H9 (cell line): ENCODE data around the gene ANKHD1. TPM values are rescaled to one million over a fixed set of nuclear protein-coding genes. Genes with fewer than 3 reads are reported as not detected.

ENCODE experiments used
- DNase-seq: peaks from one replicate; pipeline ENCODE4 v3.0.0-alpha.2; 2017
- H2AFZ ChIP-seq: one replicate; pipeline ENCODE4 v1.6.1; 2013; ENCODE audit warnings: mild to moderate bottlenecking, low read length, control low read depth, moderate library complexity
- H2AK5ac ChIP-seq: 2 replicates; pipeline ENCODE4 v1.6.1; 2013; ENCODE audit warnings: low read length, control low read depth, mixed read lengths; ENCODE audit not compliant: insufficient read length
- H2BK120ac ChIP-seq: one replicate; pipeline ENCODE4 v1.6.1; 2013; ENCODE audit warnings: low read depth, mild to moderate bottlenecking, low read length, control low read depth, inconsistent platforms; ENCODE audit not compliant: poor library complexity, severe bottlenecking
- H2BK12ac ChIP-seq: 2 replicates; pipeline ENCODE4 v1.6.1; 2013; ENCODE audit warnings: low read length, control low read depth, mixed read lengths, low read depth; ENCODE audit not compliant: insufficient read length
- H2BK15ac ChIP-seq: 2 replicates; pipeline ENCODE4 v1.6.1; 2013; ENCODE audit warnings: low read depth, low read length, control low read depth
- H2BK20ac ChIP-seq: one replicate; pipeline ENCODE4 v1.6.1; 2013; ENCODE audit warnings: low read depth, mild to moderate bottlenecking, low read length, control low read depth, inconsistent platforms; ENCODE audit not compliant: poor library complexity, severe bottlenecking
- H2BK5ac ChIP-seq: 2 replicates; pipeline ENCODE4 v1.6.1; 2013; ENCODE audit warnings: low read length, control low read depth, mixed read lengths; ENCODE audit not compliant: insufficient read length
- H3K14ac ChIP-seq: 2 replicates; pipeline ENCODE4 v1.6.1; 2013; ENCODE audit warnings: low read length, control low read depth; ENCODE audit not compliant: insufficient read depth
- H3K18ac ChIP-seq: 2 replicates; pipeline ENCODE4 v1.6.1; 2013; ENCODE audit warnings: low read depth, mild to moderate bottlenecking, mixed read lengths, low read length, control low read depth; ENCODE audit not compliant: insufficient read length
- H3K23ac ChIP-seq: 2 replicates; pipeline ENCODE4 v1.6.1; 2013; ENCODE audit warnings: low read length, control low read depth, mixed read lengths, low read depth; ENCODE audit not compliant: insufficient read length
- H3K23me2 ChIP-seq: 2 replicates; pipeline ENCODE4 v1.6.1; 2013; ENCODE audit warnings: low read depth, mild to moderate bottlenecking, mixed read lengths, low read length, control low read depth; ENCODE audit not compliant: insufficient read length, poor library complexity, severe bottlenecking
- H3K27ac ChIP-seq: 2 replicates; pipeline ENCODE4 v1.5.1; 2013; ENCODE audit warnings: low read length, control low read depth, mixed read lengths, low read depth; ENCODE audit not compliant: insufficient read length
- H3K27me3 ChIP-seq: 2 replicates; pipeline ENCODE4 v1.6.1; 2013; ENCODE audit warnings: low read length, control low read depth, inconsistent platforms; ENCODE audit not compliant: insufficient read depth
- H3K4ac ChIP-seq: 2 replicates; pipeline ENCODE4 v1.6.1; 2013; ENCODE audit warnings: low read depth, mild to moderate bottlenecking, control low read depth, inconsistent platforms, low read length, moderate library complexity
- H3K4me1 ChIP-seq: 2 replicates; pipeline ENCODE4 v1.6.1; 2013; ENCODE audit warnings: low read length, control low read depth, inconsistent platforms; ENCODE audit not compliant: insufficient read depth
- H3K4me2 ChIP-seq: 2 replicates; pipeline ENCODE4 v1.6.1; 2013; ENCODE audit warnings: low read length, control low read depth, mixed read lengths; ENCODE audit not compliant: insufficient read length, insufficient read depth
- H3K56ac ChIP-seq: 2 replicates; pipeline ENCODE4 v1.6.1; 2013; ENCODE audit warnings: low read depth, mild to moderate bottlenecking, mixed read lengths, low read length, control low read depth; ENCODE audit not compliant: insufficient read length
- H3K79me1 ChIP-seq: 2 replicates; pipeline ENCODE4 v1.6.1; 2013; ENCODE audit warnings: low read depth, mild to moderate bottlenecking, moderate library complexity, low read length, control low read depth, inconsistent platforms; ENCODE audit not compliant: insufficient read depth, poor library complexity, severe bottlenecking
- H3K79me2 ChIP-seq: 2 replicates; pipeline ENCODE4 v1.6.1; 2013; ENCODE audit warnings: low read length, control low read depth, inconsistent platforms; ENCODE audit not compliant: insufficient read depth
- H3K9ac ChIP-seq: 2 replicates; pipeline ENCODE4 v1.6.1; 2013; ENCODE audit warnings: low read length, control low read depth, mixed read lengths; ENCODE audit not compliant: insufficient read length; ENCODE audit errors: extremely low read depth
- H3K9me3 ChIP-seq: one replicate; pipeline ENCODE4 v1.6.1; 2013; ENCODE audit warnings: low read depth, low read length, inconsistent platforms; ENCODE audit not compliant: control insufficient read depth
- H3T11ph ChIP-seq: one replicate; pipeline ENCODE4 v1.6.1; 2013; ENCODE audit warnings: mild to moderate bottlenecking, low read length, control low read depth, inconsistent platforms
- H4K20me1 ChIP-seq: one replicate; pipeline ENCODE4 v1.6.1; 2013; ENCODE audit not compliant: control insufficient read depth, insufficient read length, insufficient read depth
- H4K5ac ChIP-seq: 2 replicates; pipeline ENCODE4 v1.6.1; 2013; ENCODE audit warnings: low read depth, mild to moderate bottlenecking, mixed read lengths, low read length, control low read depth; ENCODE audit not compliant: insufficient read length
- H4K8ac ChIP-seq: replicated peaks from 2 replicates; pipeline ENCODE4 v1.6.1; 2013; ENCODE audit warnings: low read length, control low read depth, mixed read lengths, low read depth; ENCODE audit not compliant: insufficient read length
- H4K91ac ChIP-seq: 2 replicates; pipeline ENCODE4 v1.6.1; 2013; ENCODE audit warnings: low read depth, mild to moderate bottlenecking, moderate library complexity, mixed read lengths, low read length, control low read depth; ENCODE audit not compliant: insufficient read length
- H3K27ac Mint-ChIP-seq, 3 experiments: 2 replicates in 2 of 3; 3 replicates in 1 of 3; pipeline ENCODE4 v1.8.0; 2020 to 2021; ENCODE audit warnings: mixed read lengths in 3 of 3, mild to moderate bottlenecking in 1 of 3, moderate library complexity in 1 of 3
- H3K27me3 Mint-ChIP-seq: 2 replicates; pipeline ENCODE4 v1.8.0; 2021; ENCODE audit warnings: low read depth, mild to moderate bottlenecking, moderate library complexity, mixed read lengths
- H3K36me3 Mint-ChIP-seq, 3 experiments: 2 replicates in 2 of 3; 3 replicates in 1 of 3; pipeline ENCODE4 v1.8.0; 2020 to 2021; ENCODE audit warnings: low read depth in 3 of 3, mixed read lengths in 3 of 3; ENCODE audit not compliant: insufficient read depth in 1 of 3
- H3K4me1 Mint-ChIP-seq, 2 experiments: 2 replicates each; pipeline ENCODE4 v1.8.0; 2020; ENCODE audit warnings: mixed read lengths in 2 of 2
- H3K4me3 Mint-ChIP-seq, 2 experiments: 2 replicates in 1 of 2; 3 replicates in 1 of 2; pipeline ENCODE4 v1.8.0; 2020 to 2021; ENCODE audit warnings: mild to moderate bottlenecking in 2 of 2, mixed read lengths in 2 of 2, moderate library complexity in 1 of 2
- H3K9me3 Mint-ChIP-seq, 2 experiments: 2 replicates in 1 of 2; 3 replicates in 1 of 2; pipeline ENCODE4 v1.8.0; 2020; ENCODE audit warnings: mild to moderate bottlenecking in 2 of 2, mixed read lengths in 2 of 2, moderate library complexity in 1 of 2
- CTCF ChIP-seq: fragments of 200-600 bp; sonication (generic); conservative IDR thresholded peaks from 3 replicates; pipeline ENCODE4 v1.8.0; 2021; ENCODE audit warnings: antibody characterized with exemption, mild to moderate bottlenecking
- WGBS: extraction: QIAGEN DNeasy Blood & Tissue Kit; methylation state at CpG from one replicate; pipeline ENCODE4 v1.1.7; 2013; ENCODE audit warnings: missing lambda C conversion rate, low lambda C conversion rate, mixed read lengths; ENCODE audit not compliant: insufficient read length; ENCODE audit errors: extremely low coverage; 5-methylcytosine and 5-hydroxymethylcytosine counted together
- total RNA-seq: library from RNA; stranded (reverse); gene quantifications from 2 replicates; pipeline ENCODE4 v1.2.1, GENCODE V29; 2021

Gene ANKHD1
- total RNA-seq, 1 experiment from 2014 or later: 105 TPM

- H4K91ac ChIP-seq: no peak overlapping the region
- H3K4me2 ChIP-seq: no peak overlapping the region
- WGBS: no CpG with 5 or more reads among the region's 1 CpG
- H4K20me1 ChIP-seq: no peaks in the 10 kb centered on the region
- no peak overlapping the region for H2AK5ac ChIP-seq
- DNase-seq: no peak
- H2BK20ac ChIP-seq: no peak overlapping the region
- H3K56ac ChIP-seq: no peak overlapping the region
- no peak overlapping the region for H2BK120ac ChIP-seq
- H3K79me2 ChIP-seq: no peaks in the 10 kb centered on the region
- H3K4ac ChIP-seq: no peak overlapping the region
- Mint-ChIP-seq H3K4me1 (peaks cover 5 to 6% of the 10 kb centered on the region in 2 experiments; a peak in 3 of 4 replicates), H3K4me3 (no peak overlapping the region), H3K27ac (no peak overlapping the region), H3K9me3 (no peaks in the 10 kb centered on the region), H3K27me3 (no peaks in the 10 kb centered on the region), H3K36me3 (peaks cover 7 to 27% (median 22%) of the 10 kb centered on the region in 3 experiments)
- no peak overlapping the region for H3T11ph ChIP-seq
- H3K27ac ChIP-seq: no peak overlapping the region
- H2BK15ac ChIP-seq: no peak overlapping the region
- H3K79me1 ChIP-seq: no peaks in the 10 kb centered on the region
- H2BK12ac ChIP-seq: no peak overlapping the region
- no peaks in the 10 kb centered on the region for H3K23me2 ChIP-seq
- H3K9ac ChIP-seq: no peak overlapping the region
- H4K8ac ChIP-seq: no peak overlapping the region
- no peak overlapping the region for H2BK5ac ChIP-seq
- no peak overlapping the region for H3K23ac ChIP-seq
- H2AFZ ChIP-seq: no peak overlapping the region
- no peak for TF ChIP-seq CTCF
- no peak overlapping the region for H4K5ac ChIP-seq
- no peak overlapping the region for H3K14ac ChIP-seq
- H3K4me1 ChIP-seq: 0 out of 2 replicates have a peak, but pooled peaks cover 2% of the 10 kb centered on the region
- no peak overlapping the region for H3K18ac ChIP-seq
- no peaks in the 10 kb centered on the region for H3K27me3 ChIP-seq
- H3K9me3 ChIP-seq: no peaks in the 10 kb centered on the region
Measured at GRCh38 chr5:140570488-140570887, 168.9 kb downstream of the ANKHD1 start.
